Stomach (tissue), 9 donors: ENCODE measurements around the gene SRI. TPM values are rescaled to one million over a fixed set of nuclear protein-coding genes. Genes with fewer than 3 reads are reported as not detected.
A peak's percentile ranks its signal among the peaks of the same experiment; 100 is the strongest.

Experiments
- DNase-seq, 2 donors: peaks; one replicate each; pipeline versions ENCODE4 v3.0.0 to v3.0.0-alpha.2; 2013 to 2019
- H3K27ac ChIP-seq, 5 donors: fragments of 200-600 bp in 4 of 5; sonication (generic) in 4 of 5; one replicate each; pipeline ENCODE4 v1.5.1; 2013 to 2019; ENCODE audit warnings: mild to moderate bottlenecking in 1 of 5, moderate library complexity in 1 of 5
- H3K27me3 ChIP-seq, 3 donors: fragments of 200-600 bp; sonication (generic); one replicate each; pipeline ENCODE4 v1.5.1; 2017 to 2019; ENCODE audit warnings: mixed run types in 1 of 3
- H3K36me3 ChIP-seq, 4 donors: fragments of 200-600 bp; sonication (generic); 1 replicate in 3 of 4; 2 replicates in 1 of 4; pipeline ENCODE4 v1.5.1; 2016 to 2019
- H3K4me1 ChIP-seq, 4 donors: fragments of 200-600 bp; sonication (generic); one replicate each; pipeline ENCODE4 v1.5.1; 2016 to 2019
- H3K4me3 ChIP-seq, 4 donors: fragments of 200-600 bp; sonication (generic) in 3 of 4; one replicate each; pipeline ENCODE4 v1.5.1; 2016 to 2019; ENCODE audit warnings: mild to moderate bottlenecking in 1 of 4
- H3K9me3 ChIP-seq, 4 donors: fragments of 200-600 bp; sonication (generic); one replicate each; pipeline ENCODE4 v1.5.1; 2016 to 2019
- EP300 ChIP-seq: sonication (generic); formaldehyde crosslinking; IDR thresholded peaks from one replicate; pipeline ENCODE4 v1.6.1; 2017; ENCODE audit warnings: antibody characterized with exemption
- POLR2A ChIP-seq, 4 donors: fragments of 450-650 bp; IDR thresholded peaks; one replicate each; pipeline ENCODE4 v1.6.1; 2016; ENCODE audit warnings: antibody characterized with exemption in 4 of 4, control low read depth in 2 of 4, mild to moderate bottlenecking in 1 of 4, moderate library complexity in 1 of 4
- POLR2AphosphoS5 ChIP-seq, 3 donors: sonication (generic); formaldehyde crosslinking; IDR thresholded peaks; one replicate each; pipeline ENCODE4 v1.6.1; 2016; ENCODE audit warnings: antibody characterized with exemption in 3 of 3
- WGBS, 5 donors: extraction: QIAGEN DNeasy Blood & Tissue Kit in 3 of 5; methylation state at CpG; one replicate each; pipeline versions ENCODE4 v1.1.5 to v1.1.7; 2013 to 2018; 5-methylcytosine and 5-hydroxymethylcytosine counted together
- intact Hi-C: fragments of 100-400 bp; cut with DNase I; formaldehyde crosslinking; loops from one replicate; pipeline ENCODE4 v1.15.1; 2023; ENCODE audit warnings: low total_unique reads
- polyA plus RNA-seq, 3 donors: library from polyadenylated mRNA; stranded (reverse); fragments of 200-250 nt; gene quantifications; one replicate each; pipeline ENCODE4 v1.2.3, GENCODE V29; 2013
- total RNA-seq, 5 donors: library from RNA; depleted of rRNA; stranded (reverse); fragments of >200 nt; gene quantifications; one replicate each; pipeline versions ENCODE4 v1.1.0 to v1.2.3, GENCODE V29; 2014 to 2016
- TF ChIP-seq, protein P1 (sequence below), 7 experiments: fragments of 450-650 bp in 4 of 7; fragments of 200-600 bp in 3 of 7; sonication (generic) in 3 of 7; IDR thresholded peaks; one replicate each; pipeline ENCODE4 v1.5.1; 2016 to 2019; ENCODE audit warnings: antibody characterized with exemption in 7 of 7, control low read depth in 2 of 7, mild to moderate bottlenecking in 1 of 7
- donor health status: healthy with polysubstance abuse.
- donor health status: Bipolar disorder and iron deficiency.
- donor health status: healthy.

SRI gene
- total and polyA plus RNA-seq, 8 donors, result 23.3 to 107 (median 85.0) TPM

DNA sequence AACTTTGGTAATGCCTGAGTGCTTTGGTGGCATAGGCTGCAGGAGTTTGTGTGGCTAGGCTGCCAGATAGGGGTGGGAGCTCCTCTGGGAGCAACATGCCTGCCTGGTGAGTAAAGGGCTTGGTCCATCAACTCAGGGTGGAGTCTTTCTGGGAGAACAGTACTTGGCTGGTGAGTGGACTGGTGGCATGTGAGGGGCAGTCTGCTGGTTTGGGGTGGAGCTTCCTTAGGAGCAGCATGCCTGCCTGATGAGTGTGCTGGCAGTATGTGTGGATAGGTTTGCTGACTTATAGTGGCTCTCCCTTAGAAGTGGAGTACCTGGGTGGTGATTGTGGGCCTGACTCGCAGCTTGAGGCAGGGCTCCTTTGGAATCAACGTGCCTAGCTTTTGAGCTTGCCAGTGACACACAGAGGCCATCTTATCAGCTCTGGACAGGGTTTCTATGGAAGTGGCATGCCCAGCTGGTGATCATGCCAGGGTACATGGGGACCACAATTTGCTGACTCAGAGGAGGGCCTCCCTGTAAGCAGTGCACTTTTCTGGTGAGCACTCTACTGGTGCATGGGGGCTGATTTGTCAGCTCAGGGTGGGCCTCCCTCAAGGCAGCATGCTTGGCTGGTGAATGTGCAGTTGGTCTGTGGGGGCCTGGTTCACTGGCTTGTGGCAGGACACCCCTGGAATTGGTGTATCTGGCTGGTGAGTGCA is 35.0 kb upstream of the SRI start:
- intact Hi-C loops, result loop anchor here (10.0 kb wide), 1 partner anchor 100 kb away; no protein-coding TSS in a partner anchor
- Histone ChIP-seq H3K27me3 (no peaks in the 10 kb centered on the region), H3K4me3 (no peak overlapping the region), H3K27ac (no peak overlapping the region), H3K9me3 (peaks cover 0 to 29% (median 22%) of the 10 kb centered on the region in 4 donors), H3K36me3 (no peaks in the 10 kb centered on the region), H3K4me1 (no peaks in the 10 kb centered on the region)
- no peak for DNase-seq
- TF ChIP-seq EP300, result no peak
- TF ChIP-seq POLR2A (IDR thresholded peaks at IDR 0.05), result no peak
- TF ChIP-seq POLR2AphosphoS5 (IDR thresholded peaks at IDR 0.05), result no peak
- TF ChIP-seq, protein P1, sequence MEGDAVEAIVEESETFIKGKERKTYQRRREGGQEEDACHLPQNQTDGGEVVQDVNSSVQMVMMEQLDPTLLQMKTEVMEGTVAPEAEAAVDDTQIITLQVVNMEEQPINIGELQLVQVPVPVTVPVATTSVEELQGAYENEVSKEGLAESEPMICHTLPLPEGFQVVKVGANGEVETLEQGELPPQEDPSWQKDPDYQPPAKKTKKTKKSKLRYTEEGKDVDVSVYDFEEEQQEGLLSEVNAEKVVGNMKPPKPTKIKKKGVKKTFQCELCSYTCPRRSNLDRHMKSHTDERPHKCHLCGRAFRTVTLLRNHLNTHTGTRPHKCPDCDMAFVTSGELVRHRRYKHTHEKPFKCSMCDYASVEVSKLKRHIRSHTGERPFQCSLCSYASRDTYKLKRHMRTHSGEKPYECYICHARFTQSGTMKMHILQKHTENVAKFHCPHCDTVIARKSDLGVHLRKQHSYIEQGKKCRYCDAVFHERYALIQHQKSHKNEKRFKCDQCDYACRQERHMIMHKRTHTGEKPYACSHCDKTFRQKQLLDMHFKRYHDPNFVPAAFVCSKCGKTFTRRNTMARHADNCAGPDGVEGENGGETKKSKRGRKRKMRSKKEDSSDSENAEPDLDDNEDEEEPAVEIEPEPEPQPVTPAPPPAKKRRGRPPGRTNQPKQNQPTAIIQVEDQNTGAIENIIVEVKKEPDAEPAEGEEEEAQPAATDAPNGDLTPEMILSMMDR (IDR thresholded peaks at IDR 0.05), result no peak
- 66 to 100% (median 84%) methylated on average over 2 of the region's 2 CpGs for WGBS, 5 donors

DNA sequence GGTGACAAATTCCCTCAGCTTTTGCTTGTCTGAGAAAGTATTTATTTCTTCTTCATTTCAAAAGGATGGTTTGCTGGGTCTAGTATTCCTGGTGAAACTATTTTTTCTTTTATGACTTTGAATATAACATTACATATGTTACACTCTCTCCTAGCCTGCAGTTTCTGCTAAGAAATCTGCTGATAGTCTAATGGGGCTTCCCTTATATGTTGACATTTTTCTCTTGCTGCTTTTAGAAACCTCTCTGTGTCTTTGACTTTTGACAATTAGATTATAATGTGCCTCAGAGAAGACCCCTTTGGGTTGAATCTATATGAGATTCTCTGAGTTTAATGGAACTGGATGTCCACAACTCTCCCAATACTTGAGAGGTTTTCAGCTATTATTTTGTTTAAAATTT is 33.8 kb upstream of the SRI start:
- DNase-seq, result no peak
- Histone ChIP-seq H3K9me3 (peaks cover 0 to 29% (median 22%) of the 10 kb centered on the region in 4 donors), H3K27me3 (no peaks in the 10 kb centered on the region), H3K27ac (no peak overlapping the region), H3K4me3 (no peak overlapping the region), H3K36me3 (no peaks in the 10 kb centered on the region), H3K4me1 (no peaks in the 10 kb centered on the region)
- intact Hi-C loops, result loop anchor here (10.0 kb wide), 1 partner anchor 101 kb away; no protein-coding TSS in a partner anchor
- no peak for TF ChIP-seq POLR2AphosphoS5 (IDR thresholded peaks at IDR 0.05)
- TF ChIP-seq, protein P1 (IDR thresholded peaks at IDR 0.05), result no peak
- no peak for TF ChIP-seq POLR2A (IDR thresholded peaks at IDR 0.05)
- no peak for TF ChIP-seq EP300

DNA sequence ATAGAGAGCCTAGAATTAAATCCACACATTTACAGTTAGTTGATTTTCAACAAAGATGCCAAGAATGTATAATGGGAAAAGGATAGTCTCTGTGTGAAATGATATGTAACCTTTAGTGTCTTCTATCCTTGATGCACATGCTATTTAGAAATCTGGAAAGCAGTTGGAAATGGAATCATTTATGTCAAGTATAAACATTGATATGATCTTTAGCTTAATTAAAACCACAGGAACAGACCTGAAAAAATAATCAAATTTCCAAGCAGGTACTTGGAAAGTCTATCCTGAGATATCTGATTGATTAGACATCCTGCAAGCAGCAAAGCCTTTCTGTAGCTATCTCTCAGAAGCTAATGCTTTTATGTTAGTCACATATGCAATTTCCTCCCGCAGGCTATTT is 24.4 kb upstream of the SRI start:
- WGBS, 5 donors, result 82 to 96% (median 92%) methylated on average over 1 of the region's 1 CpG
- no peak for DNase-seq
- Histone ChIP-seq H3K36me3 (no peaks in the 10 kb centered on the region), H3K4me3 (no peak overlapping the region), H3K9me3 (no peaks in the 10 kb centered on the region), H3K27ac (no peak overlapping the region), H3K4me1 (peaks cover 0 to 5% (median 0%) of the 10 kb centered on the region in 4 donors), H3K27me3 (no peaks in the 10 kb centered on the region)
- no peak for TF ChIP-seq POLR2AphosphoS5 (IDR thresholded peaks at IDR 0.05)
- TF ChIP-seq, protein P1 (IDR thresholded peaks at IDR 0.05), result no peak
- TF ChIP-seq POLR2A (IDR thresholded peaks at IDR 0.05), result no peak
- TF ChIP-seq EP300, result no peak
- intact Hi-C loops, result no loop called here

DNA sequence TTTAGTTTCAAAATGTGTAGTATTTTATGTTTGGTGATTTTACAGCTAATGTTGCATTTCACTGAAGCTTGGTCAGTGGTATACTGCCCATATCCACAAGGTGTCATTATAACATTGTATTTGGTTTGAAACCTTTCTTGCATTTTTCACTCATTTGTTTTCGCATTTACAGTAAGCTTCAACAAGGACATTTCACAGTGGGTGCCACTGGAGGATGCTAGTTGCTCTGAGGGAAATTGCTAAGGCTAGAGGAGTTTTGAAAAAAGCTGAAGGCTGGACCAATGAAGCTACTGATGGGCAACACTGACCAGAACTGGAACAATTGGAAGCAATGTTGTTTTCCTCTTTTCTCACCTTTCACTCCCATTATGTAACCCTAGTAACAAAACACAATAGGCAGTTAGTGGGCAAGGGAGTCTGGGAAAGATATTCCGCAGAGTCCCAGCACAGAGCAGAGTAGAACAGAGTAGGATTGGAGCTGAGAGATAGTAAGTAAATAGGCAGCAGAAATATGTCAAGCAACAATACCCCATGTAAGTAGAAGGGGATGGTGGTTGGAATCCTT is 23.6 kb upstream of the SRI start:
- Histone ChIP-seq H3K4me3 (no peak overlapping the region), H3K27ac (no peak overlapping the region), H3K36me3 (no peaks in the 10 kb centered on the region), H3K27me3 (no peaks in the 10 kb centered on the region), H3K4me1 (peaks cover 0 to 5% (median 0%) of the 10 kb centered on the region in 4 donors), H3K9me3 (no peaks in the 10 kb centered on the region)
- intact Hi-C loops, result no loop called here
- DNase-seq, result peak in 1 of 2 donors; percentile 83
- TF ChIP-seq POLR2A (IDR thresholded peaks at IDR 0.05), result no peak
- TF ChIP-seq, protein P1 (IDR thresholded peaks at IDR 0.05), result peak in 5 of 7 experiments; percentile 56 to 87 (median 69)
- TF ChIP-seq POLR2AphosphoS5 (IDR thresholded peaks at IDR 0.05), result no peak
- no peak for TF ChIP-seq EP300
- WGBS, 5 donors, result 27 to 36% (median 28%) methylated on average over 2 of the region's 2 CpGs
